CD8-positive, alpha-beta memory T cell (primary cell): ENCODE results near the gene MYH15. TPM values are rescaled to one million over a fixed set of nuclear protein-coding genes. Genes with fewer than 3 reads are reported as not detected.
"Not testable (repeated sequence)": the region's sequence is repeated elsewhere in the genome, so short reads cannot be mapped to it uniquely, and the experiment has no call there.

Source experiments
- CTCF ChIA-PET: fragments of 350-600 bp; sonication (Branson Sonifier 250); formaldehyde crosslinking; loops from one replicate; lab custom pipeline; 2021; ENCODE audit warnings: antibody characterized with exemption; lab: Charles Lee
- POLR2A ChIA-PET: fragments of 350-600 bp; sonication (Branson Sonifier 250); formaldehyde crosslinking; loops from one replicate; lab custom pipeline; 2021; ENCODE audit warnings: antibody characterized with exemption; lab: Charles Lee
- DNase-seq, 5 donors: peaks; one replicate each; pipeline versions ENCODE4 v3.0.0 to v3.0.0-alpha.2; 2020 to 2022; ENCODE audit warnings: mixed read lengths in 1 of 5
- H3K27ac ChIP-seq: one replicate; pipeline ENCODE4 v1.7.0; 2013; ENCODE audit warnings: low read depth, mild to moderate bottlenecking, low read length, moderate library complexity
- H3K27me3 ChIP-seq: 2 replicates; pipeline ENCODE4 v1.7.0; 2013; ENCODE audit warnings: low read length, mild to moderate bottlenecking; ENCODE audit not compliant: insufficient read depth, poor library complexity, severe bottlenecking
- H3K36me3 ChIP-seq: 2 replicates; pipeline ENCODE4 v1.7.0; 2013; ENCODE audit warnings: mild to moderate bottlenecking, low read length, moderate library complexity; ENCODE audit not compliant: insufficient read depth
- H3K4me1 ChIP-seq: 2 replicates; pipeline ENCODE4 v1.7.0; 2013; ENCODE audit warnings: mild to moderate bottlenecking, low read length, moderate library complexity; ENCODE audit not compliant: insufficient read depth
- H3K4me3 ChIP-seq: 2 replicates; pipeline ENCODE4 v1.7.0; 2013; ENCODE audit warnings: mild to moderate bottlenecking, low read length
- H3K9me3 ChIP-seq: 2 replicates; pipeline ENCODE4 v1.7.0; 2013; ENCODE audit warnings: mild to moderate bottlenecking, low read length
- H3K27ac Mint-ChIP-seq, 8 donors: one replicate each; pipeline ENCODE4 v1.8.0; 2020 to 2021; ENCODE audit warnings: mixed read lengths in 8 of 8, mild to moderate bottlenecking in 6 of 8, inconsistent platforms in 3 of 8, moderate library complexity in 3 of 8
- H3K27me3 Mint-ChIP-seq, 2 donors: one replicate each; pipeline ENCODE4 v1.8.0; 2020 to 2021; ENCODE audit warnings: mixed read lengths in 2 of 2, mild to moderate bottlenecking in 1 of 2, moderate library complexity in 1 of 2
- H3K36me3 Mint-ChIP-seq, 3 donors: one replicate each; pipeline ENCODE4 v1.8.0; 2020 to 2021; ENCODE audit warnings: mixed read lengths in 3 of 3, inconsistent platforms in 1 of 3, mild to moderate bottlenecking in 1 of 3
- H3K4me1 Mint-ChIP-seq, 3 donors: one replicate each; pipeline ENCODE4 v1.8.0; 2020 to 2021; ENCODE audit warnings: mixed read lengths in 3 of 3, inconsistent platforms in 1 of 3, mild to moderate bottlenecking in 1 of 3
- H3K4me3 Mint-ChIP-seq, 7 donors: one replicate each; pipeline ENCODE4 v1.8.0; 2020 to 2021; ENCODE audit warnings: mixed read lengths in 7 of 7, mild to moderate bottlenecking in 6 of 7, moderate library complexity in 4 of 7, inconsistent platforms in 2 of 7
- H3K9me3 Mint-ChIP-seq, 5 donors: one replicate each; pipeline ENCODE4 v1.8.0; 2020 to 2022; ENCODE audit warnings: mixed read lengths in 5 of 5, mild to moderate bottlenecking in 3 of 5, moderate library complexity in 2 of 5, inconsistent platforms in 1 of 5
- polyA plus RNA-seq: library from polyadenylated mRNA; unstranded; fragments of 300-500 nt; fragmentation: Illumina TruSeq; gene quantifications from one replicate; pipeline ENCODE4 v1.2.3, GENCODE V29; 2021
- total RNA-seq, 2 experiments: library from RNA; stranded (reverse); gene quantifications; one replicate each; pipeline ENCODE4 v1.2.3, GENCODE V29; 2021

Gene MYH15
- total and polyA plus RNA-seq, 3 experiments from 2014 or later, result 0.11 to 0.18 TPM; not detected in 1

GRCh38 chr3:108380128-108380795, 130.1 kb downstream of the MYH15 start:
- H3K27me3 Mint-ChIP-seq, result no peaks in the 10 kb centered on the region
- no peaks in the 10 kb centered on the region for H3K9me3 ChIP-seq
- CTCF ChIA-PET, result no interaction called here
- H3K27me3 ChIP-seq, result no peaks in the 10 kb centered on the region
- H3K4me1 Mint-ChIP-seq, result no peaks in the 10 kb centered on the region
- no peaks in the 10 kb centered on the region for H3K36me3 Mint-ChIP-seq
- H3K9me3 Mint-ChIP-seq, result no peaks in the 10 kb centered on the region
- DNase-seq, result no peak
- H3K36me3 ChIP-seq, result no peaks in the 10 kb centered on the region
- H3K27ac Mint-ChIP-seq, result no peak overlapping the region
- H3K4me1 ChIP-seq, result no peaks in the 10 kb centered on the region
- no peak overlapping the region for H3K27ac ChIP-seq
- H3K4me3 Mint-ChIP-seq, result no peak overlapping the region
- no peak overlapping the region for H3K4me3 ChIP-seq
- POLR2A ChIA-PET, result no interaction called here

- H3K4me1 ChIP-seq, H3K9me3 ChIP-seq, H3K27me3 Mint-ChIP-seq, CTCF ChIA-PET, H3K36me3 Mint-ChIP-seq, H3K27ac Mint-ChIP-seq, H3K9me3 Mint-ChIP-seq, H3K27ac ChIP-seq, DNase-seq, H3K4me3 ChIP-seq, H3K27me3 ChIP-seq, H3K4me3 Mint-ChIP-seq, H3K36me3 ChIP-seq, POLR2A ChIA-PET, H3K4me1 Mint-ChIP-seq: not testable (repeated sequence)
These were observed 131.4 kb downstream of the MYH15 start for GRCh38 chr3:108378952-108379342.

DNA sequence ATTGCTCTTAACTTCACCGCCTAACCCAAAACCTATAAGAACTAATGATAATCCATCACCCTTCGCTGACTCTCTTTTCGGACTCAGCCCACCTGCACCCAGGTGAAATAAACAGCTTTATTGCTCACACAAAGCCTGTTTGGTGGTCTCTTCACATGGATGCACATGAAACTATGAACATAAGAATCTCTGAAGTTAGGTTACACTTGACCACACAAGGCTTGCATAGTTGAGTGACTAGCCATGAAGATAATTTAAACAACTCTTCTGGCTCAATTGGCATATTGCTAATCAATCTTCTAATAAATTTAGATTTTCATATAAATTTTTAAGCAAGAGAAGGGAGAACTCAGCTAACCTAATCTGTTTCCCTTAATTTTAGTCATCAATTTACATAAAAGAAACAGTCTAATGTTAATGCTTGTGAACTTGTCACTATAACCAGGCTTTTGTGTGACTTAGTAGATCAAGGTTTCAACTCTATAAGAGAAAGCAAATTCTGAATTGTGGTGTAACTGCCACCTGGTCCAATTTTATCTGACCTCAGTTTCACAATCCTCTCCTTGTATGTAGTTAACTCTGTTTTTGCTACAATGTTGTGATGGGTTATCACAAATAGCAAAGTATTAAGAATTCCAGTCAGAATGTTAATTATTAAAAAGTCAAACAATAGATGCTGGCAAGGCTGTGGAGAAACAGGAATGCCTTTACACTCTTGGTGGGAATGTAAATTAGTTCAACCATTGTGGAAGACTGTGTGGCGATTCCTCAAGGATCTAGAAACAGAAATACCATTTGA, 132.0 kb downstream of the MYH15 start:
- Histone ChIP-seq H3K4me1 (no peaks in the 10 kb centered on the region), H3K27me3 (no peaks in the 10 kb centered on the region), H3K36me3 (no peaks in the 10 kb centered on the region), H3K4me3 (no peak overlapping the region), H3K27ac (no peak overlapping the region), H3K9me3 (no peaks in the 10 kb centered on the region)
- Mint-ChIP-seq H3K27me3 (no peaks in the 10 kb centered on the region), H3K36me3 (no peaks in the 10 kb centered on the region), H3K4me1 (no peaks in the 10 kb centered on the region), H3K9me3 (no peaks in the 10 kb centered on the region), H3K4me3 (no peak overlapping the region), H3K27ac (no peak overlapping the region)
- no peak for DNase-seq
- ChIA-PET CTCF (no interaction called here), POLR2A (no interaction called here)

DNA sequence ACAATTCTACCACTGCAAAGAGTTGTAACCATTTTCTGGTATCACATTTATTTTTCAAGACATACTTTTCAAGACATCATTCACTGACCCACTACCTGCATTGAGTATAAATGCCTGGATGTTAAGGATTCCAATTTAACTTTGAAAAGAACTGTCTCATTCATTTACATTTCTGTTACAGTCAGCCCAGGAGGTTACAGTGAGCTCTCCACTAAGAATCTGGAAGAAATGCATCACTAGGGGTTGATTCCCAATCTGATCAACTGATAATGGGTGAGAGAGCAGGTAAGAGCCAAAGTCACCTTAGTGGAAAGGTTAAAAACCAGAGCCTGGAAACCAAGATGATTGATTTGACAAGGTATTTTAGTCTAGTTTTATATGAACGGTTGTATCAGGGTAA, 133.0 kb downstream of the MYH15 start:
- Histone ChIP-seq H3K4me1 (no peaks in the 10 kb centered on the region), H3K9me3 (no peaks in the 10 kb centered on the region), H3K4me3 (no peak overlapping the region), H3K27me3 (no peaks in the 10 kb centered on the region), H3K27ac (no peak overlapping the region), H3K36me3 (no peaks in the 10 kb centered on the region)
- CTCF ChIA-PET, result no interaction called here
- Mint-ChIP-seq H3K36me3 (no peaks in the 10 kb centered on the region), H3K4me3 (no peak overlapping the region), H3K27ac (no peak overlapping the region), H3K9me3 (no peaks in the 10 kb centered on the region), H3K27me3 (no peaks in the 10 kb centered on the region), H3K4me1 (no peaks in the 10 kb centered on the region)
- DNase-seq, result no peak
- POLR2A ChIA-PET, result no interaction called here

GRCh38 chr3:108376026-108376425, 134.4 kb downstream of the MYH15 start:
- H3K9me3 Mint-ChIP-seq, result no peaks in the 10 kb centered on the region
- H3K27me3 Mint-ChIP-seq, result no peaks in the 10 kb centered on the region
- H3K27ac Mint-ChIP-seq, result no peak overlapping the region
- Histone ChIP-seq H3K27me3 (no peaks in the 10 kb centered on the region), H3K36me3 (no peaks in the 10 kb centered on the region), H3K27ac (no peak overlapping the region), H3K9me3 (no peaks in the 10 kb centered on the region), H3K4me3 (no peak overlapping the region), H3K4me1 (no peaks in the 10 kb centered on the region)
- no peak overlapping the region for H3K4me3 Mint-ChIP-seq
- ChIA-PET POLR2A (no interaction called here), CTCF (no interaction called here)
- H3K4me1 Mint-ChIP-seq, result no peaks in the 10 kb centered on the region
- no peaks in the 10 kb centered on the region for H3K36me3 Mint-ChIP-seq
- DNase-seq, result no peak

- H3K27me3 ChIP-seq, result no peaks in the 10 kb centered on the region
- CTCF ChIA-PET, result no interaction called here
- H3K4me1 Mint-ChIP-seq, result no peaks in the 10 kb centered on the region
- H3K4me3 Mint-ChIP-seq, result no peak overlapping the region
- H3K9me3 Mint-ChIP-seq, result no peaks in the 10 kb centered on the region
- H3K36me3 ChIP-seq, result no peaks in the 10 kb centered on the region
- H3K36me3 Mint-ChIP-seq, result peaks cover 0 to 3% (median 0%) of the 10 kb centered on the region in 3 donors
- H3K9me3 ChIP-seq, result no peaks in the 10 kb centered on the region
- peaks cover 0 to 1% of the 10 kb centered on the region in 2 donors for H3K27me3 Mint-ChIP-seq
- POLR2A ChIA-PET, result no interaction called here
- H3K27ac Mint-ChIP-seq, result peak overlapping the region in 1 of 8 donors; percentile 7
- DNase-seq, result no peak
- no peaks in the 10 kb centered on the region for H3K4me1 ChIP-seq
- no peak overlapping the region for H3K27ac ChIP-seq
- H3K4me3 ChIP-seq, result no peak overlapping the region
These were observed 151.4 kb downstream of the MYH15 start for GRCh38 chr3:108359011-108359410.

GRCh38 chr3:108357042-108357441, 153.4 kb downstream of the MYH15 start:
- Mint-ChIP-seq H3K9me3 (no peaks in the 10 kb centered on the region), H3K36me3 (peaks cover 0 to 5% (median 0%) of the 10 kb centered on the region in 3 donors), H3K27me3 (peaks cover 0 to 1% of the 10 kb centered on the region in 2 donors), H3K4me1 (no peaks in the 10 kb centered on the region), H3K27ac (peak overlapping the region in 1 of 8 donors; percentile 18), H3K4me3 (no peak overlapping the region)
- H3K36me3 ChIP-seq, result no peaks in the 10 kb centered on the region
- DNase-seq, result no peak
- no peak overlapping the region for H3K27ac ChIP-seq
- no peaks in the 10 kb centered on the region for H3K9me3 ChIP-seq
- H3K27me3 ChIP-seq, result no peaks in the 10 kb centered on the region
- ChIA-PET CTCF (no interaction called here), POLR2A (no interaction called here)
- no peak overlapping the region for H3K4me3 ChIP-seq
- no peaks in the 10 kb centered on the region for H3K4me1 ChIP-seq

GRCh38 chr3:108354562-108354961, 155.8 kb downstream of the MYH15 start:
- DNase-seq, result no peak
- CTCF ChIA-PET, result no interaction called here
- H3K4me3 Mint-ChIP-seq, result no peak overlapping the region
- POLR2A ChIA-PET, result no interaction called here
- Histone ChIP-seq H3K27ac (no peak overlapping the region), H3K4me1 (no peaks in the 10 kb centered on the region), H3K27me3 (no peaks in the 10 kb centered on the region), H3K36me3 (no peaks in the 10 kb centered on the region), H3K9me3 (no peaks in the 10 kb centered on the region), H3K4me3 (no peak overlapping the region)
- no peaks in the 10 kb centered on the region for H3K4me1 Mint-ChIP-seq
- H3K27me3 Mint-ChIP-seq, result peaks cover 0 to 1% of the 10 kb centered on the region in 2 donors
- no peak overlapping the region for H3K27ac Mint-ChIP-seq
- peaks cover 0 to 5% (median 0%) of the 10 kb centered on the region in 3 donors for H3K36me3 Mint-ChIP-seq
- no peaks in the 10 kb centered on the region for H3K9me3 Mint-ChIP-seq
